GM19043 (cell line): Measurements from ENCODE around the gene TBCA.
"Not testable (repeated sequence)": the region's sequence is repeated elsewhere in the genome, so short reads cannot be mapped to it uniquely, and the experiment has no call there.

Source experiments
- ATAC-seq: cut with Tn5 transposase; IDR thresholded peaks from one replicate; pipeline ENCODE4 v1.9.1; 2021; ENCODE audit warnings: low read depth; ENCODE audit not compliant: unreplicated experiment

The TBCA gene

GRCh38 chr5:77773734-77774280 lies 2.3 kb downstream of the TBCA start:
- no peak for ATAC-seq

- no peak for ATAC-seq
Measured at GRCh38 chr5:77772729-77773128, 3.4 kb downstream of the TBCA start.

- ATAC-seq = no peak
Measured at GRCh38 chr5:77771452-77771851, 4.7 kb downstream of the TBCA start.

GRCh38 chr5:77770293-77771005 lies 5.7 kb downstream of the TBCA start:
- ATAC-seq = no peak

- no peak for ATAC-seq
Measured at GRCh38 chr5:77768978-77769377, 7.2 kb downstream of the TBCA start.

GRCh38 chr5:77767301-77767700 lies 8.8 kb downstream of the TBCA start:
- no peak for ATAC-seq

- ATAC-seq = no peak
Measured at GRCh38 chr5:77761606-77762005, 14.5 kb downstream of the TBCA start.

- ATAC-seq = no peak
Measured at GRCh38 chr5:77758141-77758938, 17.8 kb downstream of the TBCA start.

- ATAC-seq = no peak
Measured at GRCh38 chr5:77751328-77752023, 24.7 kb downstream of the TBCA start.

GRCh38 chr5:77750928-77751327 lies 25.2 kb downstream of the TBCA start:
- not testable (repeated sequence) for ATAC-seq

GRCh38 chr5:77748160-77748559 lies 28.0 kb downstream of the TBCA start:
- no peak for ATAC-seq

GRCh38 chr5:77744116-77744515 lies 32.0 kb downstream of the TBCA start:
- no peak for ATAC-seq

GRCh38 chr5:77743181-77743580 lies 33.0 kb downstream of the TBCA start:
- ATAC-seq = no peak

- no peak for ATAC-seq
Measured at GRCh38 chr5:77741608-77742007, 34.5 kb downstream of the TBCA start.

- ATAC-seq = no peak
Measured at GRCh38 chr5:77734885-77735284, 41.3 kb downstream of the TBCA start.

- ATAC-seq = no peak
Measured at GRCh38 chr5:77733130-77733529, 43.0 kb downstream of the TBCA start.

GRCh38 chr5:77727190-77727589 lies 48.9 kb downstream of the TBCA start:
- no peak for ATAC-seq

- ATAC-seq = no peak
Measured at GRCh38 chr5:77725616-77726015, 50.5 kb downstream of the TBCA start.

- ATAC-seq = no peak
Measured at GRCh38 chr5:77724934-77725333, 51.2 kb downstream of the TBCA start.

GRCh38 chr5:77719666-77720363 lies 56.3 kb downstream of the TBCA start:
- no peak for ATAC-seq
